NCI-H1694 treated with DMSO at 0.1 percent for 48 hours (cell line): ENCODE results near the gene PICALM.
"Not testable (repeated sequence)": the region's sequence is repeated elsewhere in the genome, so short reads cannot be mapped to it uniquely, and the experiment has no call there.

Source experiments
- DNase-seq: peaks from one replicate; lab custom pipeline; 2025; lab: John Stamatoyannopoulos, UW

Gene PICALM

DNA sequence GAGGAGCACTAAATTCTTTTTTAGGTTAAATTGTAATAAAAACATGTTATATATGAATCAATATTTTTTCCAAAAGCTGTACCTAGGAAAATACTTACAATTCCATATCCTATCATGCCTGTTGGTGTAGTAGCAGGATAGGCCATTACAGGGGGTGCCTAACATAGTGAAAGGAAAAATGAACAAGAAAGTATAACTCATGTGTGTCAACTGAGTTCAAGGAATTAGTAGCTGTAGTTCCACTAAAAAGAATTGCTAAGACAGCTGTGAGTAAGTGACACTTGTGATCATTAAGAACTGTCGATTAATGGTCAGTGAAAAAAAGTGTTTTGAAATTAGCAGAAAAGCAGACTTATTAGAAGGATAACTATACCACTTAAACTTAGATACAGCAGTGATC lies 92.4 kb downstream of the PICALM start:
- DNase-seq = no peak

DNA sequence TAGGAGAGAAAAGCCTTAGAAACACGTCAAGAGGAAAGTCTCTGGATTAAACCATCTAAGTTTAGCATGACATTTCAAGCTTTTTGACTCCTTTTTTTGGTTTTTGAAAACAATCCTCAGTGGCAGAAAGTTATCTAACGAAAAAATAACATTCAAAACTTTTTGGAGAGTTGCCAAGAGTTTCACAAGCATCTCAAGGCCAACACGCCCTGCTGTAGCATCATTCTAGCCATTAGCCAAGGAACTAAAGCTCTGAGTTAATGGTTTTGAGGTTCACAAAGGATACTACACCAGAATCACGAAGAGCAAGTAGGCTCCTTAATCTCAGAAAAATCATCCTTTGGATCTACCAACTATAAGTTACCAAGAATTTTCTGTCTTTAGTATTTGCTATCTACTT lies 94.8 kb downstream of the PICALM start:
- DNase-seq = no peak

DNA sequence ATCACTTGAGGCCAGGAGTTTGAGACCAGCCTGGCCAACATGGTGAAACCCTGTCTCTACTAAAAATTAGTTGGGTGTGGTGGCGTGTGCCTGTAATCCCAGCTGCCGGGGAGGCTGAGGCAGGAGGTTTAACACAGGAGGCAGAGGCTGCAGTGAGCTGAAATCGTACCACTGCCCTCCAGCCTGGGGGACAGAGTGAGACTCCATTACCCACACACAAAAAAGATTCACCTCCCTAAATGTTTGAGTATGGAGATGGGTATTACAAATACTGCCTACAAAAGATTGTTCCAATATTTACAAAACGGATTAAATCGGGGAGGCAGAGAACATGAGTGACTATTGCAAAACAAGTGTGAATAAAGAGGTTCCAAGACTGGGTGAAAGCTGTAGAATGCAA lies 98.3 kb downstream of the PICALM start:
- no peak for DNase-seq

DNA sequence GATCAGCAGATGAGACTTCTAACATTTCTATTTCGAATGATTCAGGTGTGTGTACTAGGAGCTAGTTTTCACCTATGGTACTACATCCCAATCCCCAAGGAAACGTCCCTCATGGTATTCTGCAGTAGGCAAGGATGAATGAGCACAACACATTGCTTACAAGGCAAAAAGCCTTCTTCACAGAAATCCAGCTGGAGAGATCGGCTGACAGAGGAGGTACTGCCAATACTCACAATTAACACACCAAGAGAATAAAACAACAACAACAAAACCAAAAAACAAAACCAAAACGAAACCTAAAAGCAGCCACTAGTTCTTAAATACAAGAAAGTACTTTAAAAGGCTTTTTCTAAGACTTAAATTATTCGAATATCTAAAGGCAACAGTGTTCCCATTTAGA lies 101.4 kb downstream of the PICALM start:
- no peak for DNase-seq

DNA sequence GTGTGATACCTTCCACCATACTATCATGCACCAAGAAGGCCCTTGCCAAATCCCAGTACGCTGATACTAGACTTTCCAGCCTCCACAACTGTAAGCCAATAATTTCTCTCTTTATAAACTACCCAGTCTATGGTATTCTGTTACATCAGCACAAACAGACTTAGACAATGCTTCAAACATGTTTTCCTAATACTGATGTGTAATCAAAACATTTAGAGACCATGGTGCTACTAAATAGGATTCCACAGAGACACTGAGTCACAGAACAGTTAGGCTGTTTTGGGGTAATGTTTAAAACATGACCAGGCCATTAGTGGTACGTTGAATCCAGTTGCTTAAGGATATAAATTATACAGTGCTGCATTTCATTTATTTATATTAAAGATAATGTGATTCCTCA lies 103.7 kb downstream of the PICALM start:
- no peak for DNase-seq

DNA sequence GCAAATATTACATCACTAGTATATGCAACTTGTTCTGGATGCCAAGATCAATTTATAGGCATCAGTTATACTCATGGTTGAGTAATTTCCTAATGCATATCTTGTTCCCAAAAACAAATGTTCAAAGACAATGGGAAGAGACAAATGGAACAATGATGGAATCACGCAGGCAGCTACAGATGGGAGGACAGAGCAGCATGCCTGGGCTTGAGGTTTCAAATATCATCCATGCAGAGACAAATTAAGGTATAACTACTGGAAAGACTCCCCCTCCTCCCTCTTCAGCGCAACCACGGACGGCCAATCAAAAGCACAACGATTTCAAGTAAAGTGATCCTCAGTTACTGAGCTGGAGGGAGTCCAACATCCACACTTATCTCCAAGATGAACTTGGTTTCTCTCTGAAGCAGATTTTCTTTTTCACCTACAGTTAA lies 106.9 kb downstream of the PICALM start:
- peak; percentile 3 for DNase-seq

DNA sequence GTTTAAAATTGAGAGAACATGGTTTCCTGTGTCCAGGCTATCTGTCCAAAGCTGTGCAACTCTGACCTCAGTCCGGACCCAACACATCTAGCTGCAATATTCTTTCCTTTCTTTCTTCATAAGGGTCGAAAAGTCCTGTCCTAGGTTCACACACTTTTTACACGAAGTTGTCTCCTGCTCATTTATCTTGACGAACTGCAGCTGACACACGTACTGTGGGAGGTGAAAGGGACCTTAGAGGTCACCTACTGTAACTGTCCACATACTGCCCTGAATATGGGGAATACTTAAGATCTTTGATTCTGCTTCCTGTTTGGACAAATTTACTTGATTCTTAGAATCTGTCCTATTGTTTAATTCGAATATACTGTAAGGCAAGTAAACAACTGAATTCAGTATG lies 107.8 kb downstream of the PICALM start:
- DNase-seq = no peak

DNA sequence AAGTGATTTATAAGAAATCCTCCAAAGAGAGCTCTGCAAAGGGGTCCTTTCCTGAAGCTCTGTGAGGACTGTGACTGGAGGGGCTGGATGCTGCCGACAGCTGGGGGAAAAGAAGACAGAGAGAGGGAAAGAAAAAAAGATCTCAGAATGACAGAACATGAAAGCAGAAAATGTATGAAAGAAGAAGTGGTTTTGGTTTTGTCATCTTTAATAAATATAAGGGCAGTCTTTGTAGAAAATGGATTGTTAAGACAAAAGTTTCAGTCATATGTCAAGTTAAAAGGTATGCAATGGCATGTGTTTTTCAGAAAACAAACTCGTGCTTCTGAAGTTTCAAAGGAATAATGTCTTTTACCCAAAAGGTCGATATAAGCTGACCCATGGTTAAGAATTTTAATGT lies 108.2 kb downstream of the PICALM start:
- DNase-seq = no peak

DNA sequence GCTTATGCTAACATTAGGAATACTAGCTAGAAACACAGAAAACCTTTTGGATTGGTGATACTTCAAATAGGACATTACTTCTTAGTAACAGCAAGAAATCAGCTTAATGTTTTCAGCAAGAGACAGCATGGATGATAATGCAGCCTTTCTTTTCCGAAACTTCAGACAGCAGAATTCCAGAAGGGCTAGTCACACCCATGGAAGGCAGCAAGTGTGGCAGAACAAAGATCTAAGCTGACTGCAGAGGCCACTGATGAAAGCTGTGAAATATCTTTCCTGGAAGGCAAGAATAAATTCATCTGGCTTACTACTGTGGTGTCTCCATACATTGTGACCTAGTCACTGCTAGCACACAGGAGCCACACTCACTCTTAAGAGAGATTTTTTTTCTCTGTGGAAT lies 113.4 kb downstream of the PICALM start:
- DNase-seq = no peak

DNA sequence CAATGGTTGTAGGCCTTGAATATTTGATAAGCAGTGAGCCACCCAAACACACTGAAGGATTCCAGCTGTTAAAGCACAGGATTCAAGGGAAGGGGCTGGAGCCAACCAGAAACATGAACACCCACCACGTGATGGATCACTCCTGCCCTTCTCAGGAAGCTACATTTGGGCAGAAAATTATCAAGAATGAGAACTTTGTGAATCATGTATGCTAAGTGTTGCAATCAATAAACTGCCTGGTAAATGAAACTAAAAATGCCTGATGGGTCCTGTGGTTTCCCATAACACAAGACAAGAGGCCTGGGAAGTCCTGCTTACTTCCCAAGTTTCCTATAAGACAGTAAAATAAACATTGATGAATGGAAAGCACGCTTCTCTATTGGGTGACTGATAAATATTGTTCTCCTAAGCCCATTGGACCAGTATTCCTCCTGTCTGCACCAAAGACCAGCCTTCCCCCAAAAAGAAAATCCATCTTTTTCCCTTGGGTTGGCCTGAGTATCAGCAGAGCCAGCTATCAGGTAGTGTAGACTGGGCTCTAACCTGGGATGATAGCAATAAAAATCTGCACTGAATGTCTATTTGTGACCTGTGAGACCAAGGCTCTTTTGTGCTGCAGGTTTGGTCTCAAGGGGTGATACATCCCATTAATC lies 115.3 kb downstream of the PICALM start:
- no peak for DNase-seq

DNA sequence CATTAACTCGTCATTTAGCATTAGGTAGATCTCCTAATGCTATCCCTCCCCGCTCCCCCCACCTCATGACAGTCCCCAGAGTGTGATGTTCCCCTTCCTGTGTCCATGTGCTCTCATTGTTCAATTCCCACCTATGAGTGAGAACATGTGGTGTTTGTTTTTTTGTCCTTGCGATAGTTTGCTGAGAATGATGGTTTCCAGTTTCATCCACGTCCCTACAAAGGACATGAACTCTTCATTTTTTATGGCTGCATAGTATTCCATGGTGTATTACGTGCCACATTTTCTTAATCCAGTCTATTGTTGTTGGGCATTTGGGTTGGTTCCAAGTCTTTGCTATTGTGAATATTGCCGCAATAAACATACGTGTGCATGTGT lies 116.8 kb downstream of the PICALM start:
- DNase-seq = not testable (repeated sequence)

DNA sequence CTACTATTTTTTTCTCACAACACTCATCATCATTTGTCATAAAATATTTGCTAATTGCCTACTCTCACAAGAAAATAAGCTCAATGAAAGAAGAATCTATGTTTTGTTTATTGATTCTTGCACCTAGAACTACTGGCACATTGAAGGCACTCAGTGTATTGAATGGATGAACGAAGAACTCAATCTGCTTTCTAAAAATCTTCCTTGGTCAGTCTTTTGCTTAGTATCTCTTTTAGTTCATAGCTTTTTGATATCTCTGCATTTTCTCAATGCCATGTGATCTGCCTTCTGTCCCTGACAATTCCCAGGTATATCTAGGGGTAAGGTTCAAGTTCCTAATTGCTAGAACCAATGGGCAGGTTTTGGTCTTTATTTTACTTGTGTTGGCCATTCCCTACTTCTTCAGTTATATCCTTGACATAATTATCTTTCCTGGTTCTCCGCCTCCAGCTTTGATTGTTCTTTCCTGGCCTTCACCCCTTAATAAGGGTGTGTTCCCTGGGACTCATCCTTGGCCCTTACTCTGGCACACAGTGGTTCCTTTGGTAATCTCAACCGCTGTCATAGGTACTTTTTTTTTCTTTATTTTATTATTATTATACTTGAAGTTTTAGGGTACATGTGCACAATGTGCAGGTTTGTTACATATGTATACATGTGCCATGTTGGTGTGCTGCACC lies 117.3 kb downstream of the PICALM start:
- no peak for DNase-seq

DNA sequence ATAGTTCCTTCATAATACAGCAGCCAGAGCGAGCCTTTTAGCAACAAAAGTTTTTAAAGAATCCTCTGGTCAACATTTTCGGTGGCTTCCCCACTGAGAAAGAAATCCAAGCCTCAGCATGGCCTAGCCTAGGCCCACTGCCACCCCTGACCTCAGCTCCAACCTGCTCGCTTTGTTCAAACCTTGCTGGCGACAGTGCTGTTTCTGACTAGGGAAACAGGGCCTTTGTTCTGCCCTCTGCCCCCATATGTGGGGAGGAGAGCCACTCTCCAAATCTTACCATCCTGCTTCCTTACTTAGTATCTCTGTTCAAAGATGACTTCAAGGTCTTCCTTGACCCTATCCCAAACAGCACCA lies 117.9 kb downstream of the PICALM start:
- DNase-seq = no peak

DNA sequence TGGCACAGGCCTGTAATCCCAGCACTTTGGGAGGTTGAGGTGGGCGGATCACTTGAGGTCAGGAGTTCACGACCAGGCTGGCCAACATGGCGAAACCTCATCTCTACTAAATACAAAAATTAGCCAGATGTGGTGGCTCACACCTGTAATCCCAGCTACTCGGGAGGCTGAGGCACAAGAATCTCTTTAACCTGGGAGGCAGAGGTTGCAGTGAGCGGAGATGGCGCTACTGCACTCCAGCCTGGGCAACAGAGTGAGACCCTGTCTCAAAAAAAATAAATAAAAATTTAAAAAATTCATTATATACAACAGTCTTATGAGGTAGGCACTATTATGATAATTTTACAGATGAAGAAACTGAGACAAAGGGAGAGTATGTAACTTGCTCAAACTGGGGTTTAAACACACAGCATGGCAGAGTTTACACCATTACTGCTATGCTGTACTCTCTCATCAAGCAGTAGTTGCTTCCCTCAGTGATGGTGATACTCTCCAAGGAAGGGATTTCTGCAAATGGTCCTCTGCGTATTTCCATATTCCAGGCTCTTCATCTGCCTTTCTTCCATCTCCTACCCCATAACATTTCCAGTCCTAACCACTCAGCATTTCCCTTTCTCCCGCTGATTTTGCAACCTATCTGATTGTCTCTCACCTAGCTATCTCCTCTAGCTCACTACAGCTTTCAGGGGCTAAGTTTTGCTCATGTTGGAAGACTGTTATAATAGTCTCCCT lies 118.4 kb downstream of the PICALM start:
- DNase-seq = no peak

DNA sequence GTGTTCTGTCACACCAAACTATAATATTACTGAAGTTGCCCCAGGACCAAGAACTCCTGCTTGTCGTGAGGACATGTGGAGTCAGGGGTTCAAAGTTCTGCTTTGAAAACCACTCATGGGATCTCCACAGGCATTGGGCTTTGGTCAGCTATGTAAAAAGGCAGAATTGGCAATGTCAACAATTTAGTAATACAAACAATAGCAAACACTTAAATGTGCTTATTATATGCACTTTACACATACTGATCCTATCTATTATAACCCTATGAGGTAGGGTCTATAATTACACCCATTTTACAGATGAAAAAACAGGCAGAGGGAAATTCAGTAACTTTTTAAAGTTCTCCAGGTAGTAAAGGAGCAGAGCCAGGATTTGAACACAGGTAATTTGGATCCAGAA lies 119.1 kb downstream of the PICALM start:
- no peak for DNase-seq

DNA sequence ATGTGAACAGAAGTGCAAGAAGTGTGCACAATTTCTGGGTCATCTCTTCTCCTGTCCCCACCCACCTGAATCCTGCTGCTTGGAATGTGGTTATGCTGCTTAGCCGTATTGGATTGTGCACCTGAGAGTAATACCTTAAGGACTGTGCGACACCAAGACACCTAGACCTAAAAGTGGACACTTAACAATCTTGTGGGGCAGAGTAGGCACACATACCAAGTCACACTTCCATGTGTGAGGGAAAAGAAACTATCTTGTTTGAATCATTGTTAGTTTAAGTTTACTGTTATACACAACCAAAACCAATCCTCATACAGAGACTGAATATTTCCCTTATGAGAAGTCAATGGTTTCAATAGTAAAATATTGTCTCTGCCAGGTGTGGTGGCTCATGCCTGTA lies 120.0 kb downstream of the PICALM start:
- no peak for DNase-seq

DNA sequence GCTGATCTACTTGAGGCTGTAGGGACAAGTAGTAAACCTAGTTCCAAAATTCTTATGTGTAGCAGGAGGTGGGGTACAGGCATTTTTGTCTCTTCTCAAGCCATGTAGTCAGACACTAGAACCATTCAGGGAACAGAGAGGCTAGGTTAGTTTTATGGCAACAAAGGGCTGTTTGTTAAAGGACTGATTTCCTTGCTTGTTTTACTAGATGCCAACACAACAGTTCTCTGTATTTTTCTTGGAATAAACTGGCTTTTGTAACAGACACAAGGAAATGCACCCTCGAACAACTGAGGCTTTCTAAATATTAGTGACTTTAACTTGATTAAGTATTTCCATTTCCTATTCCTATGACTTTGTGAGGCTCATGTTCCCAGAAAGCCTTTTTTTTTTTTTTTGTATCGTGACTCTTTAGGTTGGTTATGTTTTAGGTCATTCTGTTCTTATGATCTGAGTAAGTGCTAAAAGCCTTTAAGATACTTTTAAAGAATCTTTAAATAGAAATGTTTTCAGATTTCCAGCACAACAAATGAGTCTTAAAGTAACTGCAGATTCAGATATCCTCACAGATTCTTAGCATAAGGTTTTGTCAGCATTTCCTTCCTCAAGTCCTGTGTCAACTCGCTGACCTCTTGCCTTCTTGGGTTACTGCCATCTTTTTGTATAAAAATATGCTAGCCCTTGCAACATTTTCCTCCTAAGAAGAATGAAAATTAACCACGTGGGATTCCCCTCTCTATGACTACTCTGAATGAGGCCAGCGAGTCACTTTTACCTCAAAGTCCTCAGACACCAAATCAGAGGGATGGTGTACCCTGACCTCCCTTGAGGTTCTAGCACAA lies 121.2 kb downstream of the PICALM start:
- no peak for DNase-seq

DNA sequence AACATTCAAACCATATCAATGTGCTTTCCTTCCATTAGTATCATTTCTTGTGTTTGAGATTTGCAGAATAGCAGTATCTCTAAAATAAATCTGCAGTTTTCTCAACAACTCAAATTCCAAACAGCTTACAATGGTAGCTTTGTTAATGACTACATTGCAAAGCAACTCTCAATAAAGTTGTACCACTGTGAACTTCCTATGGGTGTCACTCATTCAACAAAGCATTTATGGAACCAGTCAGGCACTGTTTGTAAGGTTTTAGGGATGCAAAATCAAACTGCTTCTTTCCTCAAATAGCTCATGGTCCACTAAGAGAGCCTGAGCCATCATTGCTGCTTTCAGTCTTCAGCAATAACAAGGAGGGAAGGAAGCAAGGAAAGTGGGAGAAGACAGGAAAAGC lies 122.7 kb downstream of the PICALM start:
- DNase-seq = no peak

DNA sequence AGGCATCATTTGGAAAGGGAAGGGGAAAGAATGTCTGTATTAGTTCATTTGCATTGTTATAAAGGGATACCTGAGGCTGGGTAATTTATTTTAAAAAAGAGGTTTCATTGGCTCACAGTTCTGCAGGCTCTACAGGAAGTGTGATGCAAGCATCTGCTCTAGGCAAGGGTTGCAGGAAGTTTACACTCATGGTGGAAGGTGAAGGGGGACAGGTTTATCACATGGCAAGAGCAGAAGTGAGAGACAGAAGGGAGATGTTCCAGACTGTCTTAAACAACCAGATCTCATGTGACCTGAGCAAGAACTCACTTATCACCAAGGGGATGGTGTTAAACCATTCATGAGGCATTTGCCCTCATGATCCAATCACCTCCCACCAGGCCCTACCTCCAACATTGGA lies 123.1 kb downstream of the PICALM start:
- DNase-seq = no peak

DNA sequence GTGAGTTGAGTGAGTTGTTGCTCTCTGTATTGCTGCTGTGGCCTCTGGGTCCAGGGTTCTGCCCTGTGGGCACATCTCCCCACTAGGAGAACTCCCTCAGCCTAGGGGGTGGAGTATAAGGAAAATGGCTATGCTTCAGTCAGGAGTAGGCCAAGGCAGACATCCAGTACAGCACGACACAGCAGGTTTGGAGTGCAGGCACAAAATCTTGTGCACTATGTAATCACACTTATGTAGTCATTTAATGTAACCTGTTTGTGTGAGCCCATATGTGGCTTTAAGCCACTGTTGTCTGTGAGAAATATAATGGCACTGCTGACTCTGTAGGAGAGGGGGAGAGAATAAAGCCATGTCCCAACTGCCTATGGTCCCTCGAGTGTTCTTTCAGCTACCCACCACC lies 123.6 kb downstream of the PICALM start:
- no peak for DNase-seq

DNA sequence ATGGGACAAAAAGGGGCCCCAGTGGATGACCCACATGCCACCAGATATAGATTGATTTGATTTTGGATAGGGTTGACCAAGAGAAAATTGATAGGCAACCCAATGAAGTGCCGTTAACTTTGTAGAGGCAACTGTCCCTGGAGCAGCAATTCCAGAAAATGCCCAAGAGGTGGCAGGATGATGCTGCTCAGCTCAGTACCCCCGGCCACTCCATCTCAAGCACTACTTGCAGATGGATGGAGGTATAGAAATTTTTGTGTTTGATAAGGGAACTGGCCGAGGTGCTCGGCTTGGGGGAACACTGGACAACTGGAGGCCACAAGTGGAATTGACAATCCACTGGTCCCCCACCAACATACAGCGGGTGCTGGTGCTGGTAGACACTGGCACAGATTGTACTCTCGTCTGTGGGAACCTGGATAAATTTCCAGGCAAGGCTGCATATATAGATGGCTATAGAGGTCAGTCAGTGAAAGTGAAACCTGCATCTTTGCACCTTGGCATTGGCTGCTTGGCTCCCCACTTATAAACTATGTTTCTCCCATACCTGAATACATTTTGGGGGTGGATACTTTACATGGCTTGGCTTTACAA lies 127.4 kb downstream of the PICALM start:
- DNase-seq = peak; percentile 23
